Activated CD8-positive, alpha-beta memory T cell treated with anti-CD3 and anti-CD28 coated beads for 4 hours (primary cell): ENCODE data around the gene SLIT1.

ENCODE experiments used
- DNase-seq, 2 donors: peaks; one replicate each; pipeline ENCODE4 v3.0.0-alpha.2; 2020; ENCODE audit warnings: low read depth in 2 of 2

Gene SLIT1

GRCh38 chr10:97023401-97024167 lies 162.2 kb downstream of the SLIT1 start:
- no peak for DNase-seq

GRCh38 chr10:97022616-97023015 lies 163.1 kb downstream of the SLIT1 start:
- no peak for DNase-seq

GRCh38 chr10:97020452-97021400 lies 165.0 kb downstream of the SLIT1 start:
- DNase-seq, result no peak

GRCh38 chr10:97019213-97019844 lies 166.4 kb downstream of the SLIT1 start:
- DNase-seq, result no peak

GRCh38 chr10:97018251-97019212 lies 167.2 kb downstream of the SLIT1 start:
- no peak for DNase-seq

GRCh38 chr10:97017474-97017903 lies 168.3 kb downstream of the SLIT1 start:
- no peak for DNase-seq

GRCh38 chr10:97016728-97017473 lies 168.9 kb downstream of the SLIT1 start:
- no peak for DNase-seq

- no peak for DNase-seq
These were observed 170.5 kb downstream of the SLIT1 start for GRCh38 chr10:97015240-97015639.

GRCh38 chr10:97013983-97014382 lies 171.8 kb downstream of the SLIT1 start:
- no peak for DNase-seq

- no peak for DNase-seq
These were observed 172.2 kb downstream of the SLIT1 start for GRCh38 chr10:97013568-97013967.

- no peak for DNase-seq
These were observed 173.3 kb downstream of the SLIT1 start for GRCh38 chr10:97012470-97012869.

- no peak for DNase-seq
These were observed 174.4 kb downstream of the SLIT1 start for GRCh38 chr10:97011397-97011796.

GRCh38 chr10:97010695-97011206 lies 175.0 kb downstream of the SLIT1 start:
- DNase-seq, result no peak

- DNase-seq, result no peak
These were observed 178.3 kb downstream of the SLIT1 start for GRCh38 chr10:97007417-97007816.

GRCh38 chr10:97006364-97006763 lies 179.4 kb downstream of the SLIT1 start:
- DNase-seq, result no peak

- DNase-seq, result no peak
These were observed 180.4 kb downstream of the SLIT1 start for GRCh38 chr10:97005349-97005748.

GRCh38 chr10:97004591-97004990 lies 181.2 kb downstream of the SLIT1 start:
- no peak for DNase-seq

- DNase-seq, result no peak
These were observed 182.0 kb downstream of the SLIT1 start for GRCh38 chr10:97003804-97004201.

- DNase-seq, result no peak
These were observed 182.5 kb downstream of the SLIT1 start for GRCh38 chr10:97003151-97003803.

GRCh38 chr10:97002670-97003069 lies 183.1 kb downstream of the SLIT1 start:
- no peak for DNase-seq
